ENCODE measurements around the gene VAPA. TPM values are rescaled to one million over a fixed set of nuclear protein-coding genes. Genes with fewer than 3 reads are reported as not detected.

Gene VAPA
- total RNA-seq, 1 experiment from 2014 or later = 137 TPM

DNA sequence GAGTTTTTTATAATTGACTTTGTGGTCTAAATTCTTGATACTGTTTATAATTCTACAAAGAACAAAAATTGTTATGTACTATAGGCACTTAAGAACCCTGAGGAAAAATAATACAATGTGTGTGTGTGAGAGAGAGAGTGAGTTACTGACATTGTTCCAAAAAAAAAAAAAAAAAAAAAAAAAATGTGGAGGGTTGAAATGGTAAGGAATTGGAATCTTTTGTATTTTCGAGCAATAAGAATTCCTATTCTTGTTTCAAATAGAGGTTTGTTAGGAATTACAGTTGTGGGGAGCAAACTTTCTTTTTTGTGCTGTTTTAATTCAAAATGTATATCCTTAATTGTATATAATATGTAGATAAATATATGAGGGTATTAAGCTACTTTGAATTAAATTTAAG is 45.7 kb downstream of the VAPA start:
- Mint-ChIP-seq H3K27ac (no peak overlapping the region), H3K36me3 (0 out of 2 replicates have a peak, but pooled peaks cover 1% of the 10 kb centered on the region), H3K4me3 (no peak overlapping the region), H3K4me1 (peaks cover 21% of the 10 kb centered on the region), H3K27me3 (ENCODE audit: low read depth) (no peaks in the 10 kb centered on the region), H3K9me3 (no peaks in the 10 kb centered on the region)
- TF ChIP-seq, protein P1, sequence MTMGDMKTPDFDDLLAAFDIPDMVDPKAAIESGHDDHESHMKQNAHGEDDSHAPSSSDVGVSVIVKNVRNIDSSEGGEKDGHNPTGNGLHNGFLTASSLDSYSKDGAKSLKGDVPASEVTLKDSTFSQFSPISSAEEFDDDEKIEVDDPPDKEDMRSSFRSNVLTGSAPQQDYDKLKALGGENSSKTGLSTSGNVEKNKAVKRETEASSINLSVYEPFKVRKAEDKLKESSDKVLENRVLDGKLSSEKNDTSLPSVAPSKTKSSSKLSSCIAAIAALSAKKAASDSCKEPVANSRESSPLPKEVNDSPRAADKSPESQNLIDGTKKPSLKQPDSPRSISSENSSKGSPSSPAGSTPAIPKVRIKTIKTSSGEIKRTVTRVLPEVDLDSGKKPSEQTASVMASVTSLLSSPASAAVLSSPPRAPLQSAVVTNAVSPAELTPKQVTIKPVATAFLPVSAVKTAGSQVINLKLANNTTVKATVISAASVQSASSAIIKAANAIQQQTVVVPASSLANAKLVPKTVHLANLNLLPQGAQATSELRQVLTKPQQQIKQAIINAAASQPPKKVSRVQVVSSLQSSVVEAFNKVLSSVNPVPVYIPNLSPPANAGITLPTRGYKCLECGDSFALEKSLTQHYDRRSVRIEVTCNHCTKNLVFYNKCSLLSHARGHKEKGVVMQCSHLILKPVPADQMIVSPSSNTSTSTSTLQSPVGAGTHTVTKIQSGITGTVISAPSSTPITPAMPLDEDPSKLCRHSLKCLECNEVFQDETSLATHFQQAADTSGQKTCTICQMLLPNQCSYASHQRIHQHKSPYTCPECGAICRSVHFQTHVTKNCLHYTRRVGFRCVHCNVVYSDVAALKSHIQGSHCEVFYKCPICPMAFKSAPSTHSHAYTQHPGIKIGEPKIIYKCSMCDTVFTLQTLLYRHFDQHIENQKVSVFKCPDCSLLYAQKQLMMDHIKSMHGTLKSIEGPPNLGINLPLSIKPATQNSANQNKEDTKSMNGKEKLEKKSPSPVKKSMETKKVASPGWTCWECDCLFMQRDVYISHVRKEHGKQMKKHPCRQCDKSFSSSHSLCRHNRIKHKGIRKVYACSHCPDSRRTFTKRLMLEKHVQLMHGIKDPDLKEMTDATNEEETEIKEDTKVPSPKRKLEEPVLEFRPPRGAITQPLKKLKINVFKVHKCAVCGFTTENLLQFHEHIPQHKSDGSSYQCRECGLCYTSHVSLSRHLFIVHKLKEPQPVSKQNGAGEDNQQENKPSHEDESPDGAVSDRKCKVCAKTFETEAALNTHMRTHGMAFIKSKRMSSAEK (CRISPR knock-in tag; IDR thresholded peaks at IDR 0.05; ENCODE audit: borderline replicate concordance) = no peak
- TF ChIP-seq, protein P2, sequence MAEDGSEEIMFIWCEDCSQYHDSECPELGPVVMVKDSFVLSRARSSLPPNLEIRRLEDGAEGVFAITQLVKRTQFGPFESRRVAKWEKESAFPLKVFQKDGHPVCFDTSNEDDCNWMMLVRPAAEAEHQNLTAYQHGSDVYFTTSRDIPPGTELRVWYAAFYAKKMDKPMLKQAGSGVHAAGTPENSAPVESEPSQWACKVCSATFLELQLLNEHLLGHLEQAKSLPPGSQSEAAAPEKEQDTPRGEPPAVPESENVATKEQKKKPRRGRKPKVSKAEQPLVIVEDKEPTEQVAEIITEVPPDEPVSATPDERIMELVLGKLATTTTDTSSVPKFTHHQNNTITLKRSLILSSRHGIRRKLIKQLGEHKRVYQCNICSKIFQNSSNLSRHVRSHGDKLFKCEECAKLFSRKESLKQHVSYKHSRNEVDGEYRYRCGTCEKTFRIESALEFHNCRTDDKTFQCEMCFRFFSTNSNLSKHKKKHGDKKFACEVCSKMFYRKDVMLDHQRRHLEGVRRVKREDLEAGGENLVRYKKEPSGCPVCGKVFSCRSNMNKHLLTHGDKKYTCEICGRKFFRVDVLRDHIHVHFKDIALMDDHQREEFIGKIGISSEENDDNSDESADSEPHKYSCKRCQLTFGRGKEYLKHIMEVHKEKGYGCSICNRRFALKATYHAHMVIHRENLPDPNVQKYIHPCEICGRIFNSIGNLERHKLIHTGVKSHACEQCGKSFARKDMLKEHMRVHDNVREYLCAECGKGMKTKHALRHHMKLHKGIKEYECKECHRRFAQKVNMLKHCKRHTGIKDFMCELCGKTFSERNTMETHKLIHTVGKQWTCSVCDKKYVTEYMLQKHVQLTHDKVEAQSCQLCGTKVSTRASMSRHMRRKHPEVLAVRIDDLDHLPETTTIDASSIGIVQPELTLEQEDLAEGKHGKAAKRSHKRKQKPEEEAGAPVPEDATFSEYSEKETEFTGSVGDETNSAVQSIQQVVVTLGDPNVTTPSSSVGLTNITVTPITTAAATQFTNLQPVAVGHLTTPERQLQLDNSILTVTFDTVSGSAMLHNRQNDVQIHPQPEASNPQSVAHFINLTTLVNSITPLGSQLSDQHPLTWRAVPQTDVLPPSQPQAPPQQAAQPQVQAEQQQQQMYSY (CRISPR knock-in tag; IDR thresholded peaks at IDR 0.05) = no peak
- TF ChIP-seq ZNF121 (CRISPR knock-in tag; IDR thresholded peaks at IDR 0.05) (no peak), PRRX2 (CRISPR knock-in tag; IDR thresholded peaks at IDR 0.05) (no peak), CBFB (CRISPR knock-in tag; IDR thresholded peaks at IDR 0.05; ENCODE audit: low read depth) (no peak), NFE2L1 (CRISPR knock-in tag; IDR thresholded peaks at IDR 0.05) (no peak), ZNF396 (CRISPR knock-in tag; IDR thresholded peaks at IDR 0.05; ENCODE audit: borderline replicate concordance) (no peak), SMAD3 (CRISPR knock-in tag; IDR thresholded peaks at IDR 0.05; ENCODE audit: borderline replicate concordance) (no peak)
- TF ChIP-seq, protein P3, sequence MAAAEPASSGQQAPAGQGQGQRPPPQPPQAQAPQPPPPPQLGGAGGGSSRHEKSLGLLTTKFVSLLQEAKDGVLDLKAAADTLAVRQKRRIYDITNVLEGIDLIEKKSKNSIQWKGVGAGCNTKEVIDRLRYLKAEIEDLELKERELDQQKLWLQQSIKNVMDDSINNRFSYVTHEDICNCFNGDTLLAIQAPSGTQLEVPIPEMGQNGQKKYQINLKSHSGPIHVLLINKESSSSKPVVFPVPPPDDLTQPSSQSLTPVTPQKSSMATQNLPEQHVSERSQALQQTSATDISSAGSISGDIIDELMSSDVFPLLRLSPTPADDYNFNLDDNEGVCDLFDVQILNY (CRISPR knock-in tag; IDR thresholded peaks at IDR 0.05) = no peak
- TF ChIP-seq, protein P4, sequence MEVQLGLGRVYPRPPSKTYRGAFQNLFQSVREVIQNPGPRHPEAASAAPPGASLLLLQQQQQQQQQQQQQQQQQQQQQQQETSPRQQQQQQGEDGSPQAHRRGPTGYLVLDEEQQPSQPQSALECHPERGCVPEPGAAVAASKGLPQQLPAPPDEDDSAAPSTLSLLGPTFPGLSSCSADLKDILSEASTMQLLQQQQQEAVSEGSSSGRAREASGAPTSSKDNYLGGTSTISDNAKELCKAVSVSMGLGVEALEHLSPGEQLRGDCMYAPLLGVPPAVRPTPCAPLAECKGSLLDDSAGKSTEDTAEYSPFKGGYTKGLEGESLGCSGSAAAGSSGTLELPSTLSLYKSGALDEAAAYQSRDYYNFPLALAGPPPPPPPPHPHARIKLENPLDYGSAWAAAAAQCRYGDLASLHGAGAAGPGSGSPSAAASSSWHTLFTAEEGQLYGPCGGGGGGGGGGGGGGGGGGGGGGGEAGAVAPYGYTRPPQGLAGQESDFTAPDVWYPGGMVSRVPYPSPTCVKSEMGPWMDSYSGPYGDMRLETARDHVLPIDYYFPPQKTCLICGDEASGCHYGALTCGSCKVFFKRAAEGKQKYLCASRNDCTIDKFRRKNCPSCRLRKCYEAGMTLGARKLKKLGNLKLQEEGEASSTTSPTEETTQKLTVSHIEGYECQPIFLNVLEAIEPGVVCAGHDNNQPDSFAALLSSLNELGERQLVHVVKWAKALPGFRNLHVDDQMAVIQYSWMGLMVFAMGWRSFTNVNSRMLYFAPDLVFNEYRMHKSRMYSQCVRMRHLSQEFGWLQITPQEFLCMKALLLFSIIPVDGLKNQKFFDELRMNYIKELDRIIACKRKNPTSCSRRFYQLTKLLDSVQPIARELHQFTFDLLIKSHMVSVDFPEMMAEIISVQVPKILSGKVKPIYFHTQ (CRISPR knock-in tag; IDR thresholded peaks at IDR 0.05) = no peak
- TF ChIP-seq, protein P5, sequence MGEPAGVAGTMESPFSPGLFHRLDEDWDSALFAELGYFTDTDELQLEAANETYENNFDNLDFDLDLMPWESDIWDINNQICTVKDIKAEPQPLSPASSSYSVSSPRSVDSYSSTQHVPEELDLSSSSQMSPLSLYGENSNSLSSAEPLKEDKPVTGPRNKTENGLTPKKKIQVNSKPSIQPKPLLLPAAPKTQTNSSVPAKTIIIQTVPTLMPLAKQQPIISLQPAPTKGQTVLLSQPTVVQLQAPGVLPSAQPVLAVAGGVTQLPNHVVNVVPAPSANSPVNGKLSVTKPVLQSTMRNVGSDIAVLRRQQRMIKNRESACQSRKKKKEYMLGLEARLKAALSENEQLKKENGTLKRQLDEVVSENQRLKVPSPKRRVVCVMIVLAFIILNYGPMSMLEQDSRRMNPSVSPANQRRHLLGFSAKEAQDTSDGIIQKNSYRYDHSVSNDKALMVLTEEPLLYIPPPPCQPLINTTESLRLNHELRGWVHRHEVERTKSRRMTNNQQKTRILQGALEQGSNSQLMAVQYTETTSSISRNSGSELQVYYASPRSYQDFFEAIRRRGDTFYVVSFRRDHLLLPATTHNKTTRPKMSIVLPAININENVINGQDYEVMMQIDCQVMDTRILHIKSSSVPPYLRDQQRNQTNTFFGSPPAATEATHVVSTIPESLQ (CRISPR knock-in tag; IDR thresholded peaks at IDR 0.05) = no peak
- TF ChIP-seq, protein P6, sequence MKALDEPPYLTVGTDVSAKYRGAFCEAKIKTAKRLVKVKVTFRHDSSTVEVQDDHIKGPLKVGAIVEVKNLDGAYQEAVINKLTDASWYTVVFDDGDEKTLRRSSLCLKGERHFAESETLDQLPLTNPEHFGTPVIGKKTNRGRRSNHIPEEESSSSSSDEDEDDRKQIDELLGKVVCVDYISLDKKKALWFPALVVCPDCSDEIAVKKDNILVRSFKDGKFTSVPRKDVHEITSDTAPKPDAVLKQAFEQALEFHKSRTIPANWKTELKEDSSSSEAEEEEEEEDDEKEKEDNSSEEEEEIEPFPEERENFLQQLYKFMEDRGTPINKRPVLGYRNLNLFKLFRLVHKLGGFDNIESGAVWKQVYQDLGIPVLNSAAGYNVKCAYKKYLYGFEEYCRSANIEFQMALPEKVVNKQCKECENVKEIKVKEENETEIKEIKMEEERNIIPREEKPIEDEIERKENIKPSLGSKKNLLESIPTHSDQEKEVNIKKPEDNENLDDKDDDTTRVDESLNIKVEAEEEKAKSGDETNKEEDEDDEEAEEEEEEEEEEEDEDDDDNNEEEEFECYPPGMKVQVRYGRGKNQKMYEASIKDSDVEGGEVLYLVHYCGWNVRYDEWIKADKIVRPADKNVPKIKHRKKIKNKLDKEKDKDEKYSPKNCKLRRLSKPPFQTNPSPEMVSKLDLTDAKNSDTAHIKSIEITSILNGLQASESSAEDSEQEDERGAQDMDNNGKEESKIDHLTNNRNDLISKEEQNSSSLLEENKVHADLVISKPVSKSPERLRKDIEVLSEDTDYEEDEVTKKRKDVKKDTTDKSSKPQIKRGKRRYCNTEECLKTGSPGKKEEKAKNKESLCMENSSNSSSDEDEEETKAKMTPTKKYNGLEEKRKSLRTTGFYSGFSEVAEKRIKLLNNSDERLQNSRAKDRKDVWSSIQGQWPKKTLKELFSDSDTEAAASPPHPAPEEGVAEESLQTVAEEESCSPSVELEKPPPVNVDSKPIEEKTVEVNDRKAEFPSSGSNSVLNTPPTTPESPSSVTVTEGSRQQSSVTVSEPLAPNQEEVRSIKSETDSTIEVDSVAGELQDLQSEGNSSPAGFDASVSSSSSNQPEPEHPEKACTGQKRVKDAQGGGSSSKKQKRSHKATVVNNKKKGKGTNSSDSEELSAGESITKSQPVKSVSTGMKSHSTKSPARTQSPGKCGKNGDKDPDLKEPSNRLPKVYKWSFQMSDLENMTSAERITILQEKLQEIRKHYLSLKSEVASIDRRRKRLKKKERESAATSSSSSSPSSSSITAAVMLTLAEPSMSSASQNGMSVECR (CRISPR knock-in tag; IDR thresholded peaks at IDR 0.05; ENCODE audit: borderline replicate concordance) = no peak
- TF ChIP-seq, protein P7, sequence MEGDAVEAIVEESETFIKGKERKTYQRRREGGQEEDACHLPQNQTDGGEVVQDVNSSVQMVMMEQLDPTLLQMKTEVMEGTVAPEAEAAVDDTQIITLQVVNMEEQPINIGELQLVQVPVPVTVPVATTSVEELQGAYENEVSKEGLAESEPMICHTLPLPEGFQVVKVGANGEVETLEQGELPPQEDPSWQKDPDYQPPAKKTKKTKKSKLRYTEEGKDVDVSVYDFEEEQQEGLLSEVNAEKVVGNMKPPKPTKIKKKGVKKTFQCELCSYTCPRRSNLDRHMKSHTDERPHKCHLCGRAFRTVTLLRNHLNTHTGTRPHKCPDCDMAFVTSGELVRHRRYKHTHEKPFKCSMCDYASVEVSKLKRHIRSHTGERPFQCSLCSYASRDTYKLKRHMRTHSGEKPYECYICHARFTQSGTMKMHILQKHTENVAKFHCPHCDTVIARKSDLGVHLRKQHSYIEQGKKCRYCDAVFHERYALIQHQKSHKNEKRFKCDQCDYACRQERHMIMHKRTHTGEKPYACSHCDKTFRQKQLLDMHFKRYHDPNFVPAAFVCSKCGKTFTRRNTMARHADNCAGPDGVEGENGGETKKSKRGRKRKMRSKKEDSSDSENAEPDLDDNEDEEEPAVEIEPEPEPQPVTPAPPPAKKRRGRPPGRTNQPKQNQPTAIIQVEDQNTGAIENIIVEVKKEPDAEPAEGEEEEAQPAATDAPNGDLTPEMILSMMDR (IDR thresholded peaks at IDR 0.05) = no peak
- POLR2A ChIA-PET = interaction anchor here (0.7 kb wide), 1 partner anchor 13 kb away, joined by 5 read pairs; no protein-coding TSS in a partner anchor
- CTCF ChIA-PET = no interaction called here
- DNase-seq (ENCODE audit: low spot score) = no peak
- ATAC-seq = no peak
